Loucy (cell line): Measurements from ENCODE around the gene LARP4B.

ENCODE experiments used
- H2AFZ ChIP-seq: fragments of 200-600 bp; sonication (generic); 2 replicates; pipeline ENCODE4 v1.6.0; 2016; ENCODE audit warnings: antibody characterized with exemption, mild to moderate bottlenecking, low read length, moderate library complexity
- H3F3A ChIP-seq: fragments of 200-600 bp; 2 replicates; pipeline ENCODE4 v1.6.0; 2016; ENCODE audit warnings: antibody characterized with exemption, low read depth, mild to moderate bottlenecking
- H3K27me3 ChIP-seq: fragments of 200-600 bp; sonication (generic); 2 replicates; pipeline ENCODE4 v1.6.1; 2014; ENCODE audit warnings: low read length, mild to moderate bottlenecking; ENCODE audit not compliant: insufficient read depth, poor library complexity, severe bottlenecking
- H3K36me3 ChIP-seq: fragments of 200-600 bp; sonication (generic); 2 replicates; pipeline ENCODE4 v1.6.1; 2016; ENCODE audit warnings: low read length; ENCODE audit not compliant: insufficient read depth
- H3K4me1 ChIP-seq: fragments of 200-600 bp; sonication (generic); 2 replicates; pipeline ENCODE4 v1.5.1; 2014; ENCODE audit warnings: low read length, mild to moderate bottlenecking; ENCODE audit not compliant: insufficient read depth, poor library complexity, severe bottlenecking
- H3K4me2 ChIP-seq: fragments of 200-600 bp; sonication (generic); 2 replicates; pipeline ENCODE4 v1.6.0; 2014; ENCODE audit warnings: antibody characterized with exemption, low read length, low read depth, mild to moderate bottlenecking; ENCODE audit not compliant: poor library complexity, severe bottlenecking
- H3K4me3 ChIP-seq: fragments of 200-600 bp; sonication (generic); 2 replicates; pipeline ENCODE4 v1.5.1; 2014; ENCODE audit warnings: low read length, mild to moderate bottlenecking, mixed read lengths; ENCODE audit not compliant: poor library complexity, severe bottlenecking
- H3K79me2 ChIP-seq: fragments of 200-600 bp; sonication (generic); 2 replicates; pipeline ENCODE4 v1.6.1; 2014; ENCODE audit warnings: low read length; ENCODE audit not compliant: insufficient read depth
- H3K9ac ChIP-seq: fragments of 200-600 bp; sonication (generic); 2 replicates; pipeline ENCODE4 v1.6.0; 2014; ENCODE audit warnings: mild to moderate bottlenecking, low read depth, low read length, moderate library complexity; ENCODE audit not compliant: poor library complexity, severe bottlenecking
- H3K9me2 ChIP-seq: fragments of 200-600 bp; sonication (generic); replicated peaks from 2 replicates; pipeline ENCODE4 v1.6.1; 2016; ENCODE audit warnings: low read depth, low read length, mixed read lengths
- H3K9me3 ChIP-seq: fragments of 200-600 bp; sonication (generic); 2 replicates; pipeline ENCODE4 v1.6.1; 2014; ENCODE audit warnings: mild to moderate bottlenecking, antibody characterized with exemption, low read length, low read depth; ENCODE audit not compliant: insufficient read depth
- H4K20me1 ChIP-seq: fragments of 200-600 bp; sonication (generic); 2 replicates; pipeline ENCODE4 v1.6.0; 2014; ENCODE audit warnings: antibody characterized with exemption, low read length, mild to moderate bottlenecking; ENCODE audit not compliant: insufficient read depth, poor library complexity, severe bottlenecking
- EZH2phosphoT487 ChIP-seq: fragments of 200-600 bp; IDR thresholded peaks from 2 replicates; pipeline ENCODE4 v1.6.1; 2018; ENCODE audit warnings: antibody characterized with exemption, mild to moderate bottlenecking, moderate library complexity, borderline replicate concordance
- TF ChIP-seq, protein P1 (sequence below): fragments of 200-600 bp; sonication (generic); conservative IDR thresholded peaks from 2 replicates; pipeline ENCODE4 v1.5.1; 2014; ENCODE audit warnings: mild to moderate bottlenecking, antibody characterized with exemption, low read length

The LARP4B gene

DNA sequence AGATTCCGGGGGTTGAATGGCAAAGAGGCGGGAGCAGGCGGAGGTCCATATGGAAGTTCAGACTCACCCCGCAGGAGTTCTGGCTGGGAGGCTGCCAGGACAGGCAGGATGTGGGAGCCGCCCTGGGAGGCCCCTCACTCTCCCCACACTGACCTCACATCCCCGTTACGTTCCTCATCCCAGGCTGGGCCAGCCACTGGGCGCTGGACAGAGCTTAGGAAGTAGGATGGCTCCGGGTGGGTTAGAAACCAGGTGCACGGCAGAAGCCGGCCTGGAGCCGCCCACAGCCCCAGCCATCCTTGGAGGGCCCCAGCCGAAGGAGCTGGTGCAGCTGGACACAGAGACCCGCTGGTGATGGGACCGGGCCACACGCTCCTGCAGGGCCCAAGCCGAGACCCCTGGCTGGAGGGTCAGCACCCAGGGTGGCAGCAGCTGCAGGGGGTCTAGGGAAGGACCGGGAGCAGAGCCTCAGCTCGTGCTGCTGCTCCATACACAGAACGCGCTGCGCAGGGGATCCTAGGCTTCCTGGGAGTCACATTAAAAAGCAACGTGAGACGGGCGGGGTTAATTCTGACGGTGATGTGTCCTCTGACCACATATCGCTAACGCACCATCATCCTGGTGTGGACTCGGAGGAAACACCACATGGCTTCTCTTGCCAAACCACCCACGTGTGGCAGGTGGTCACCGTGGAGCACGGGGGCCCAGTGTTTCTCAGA, 143.4 kb downstream of the LARP4B start:
- H3K4me2 ChIP-seq: no peak overlapping the region
- H3K4me3 ChIP-seq: no peak overlapping the region
- no peaks in the 10 kb centered on the region for H3K4me1 ChIP-seq
- no peaks in the 10 kb centered on the region for H3K27me3 ChIP-seq
- no peaks in the 10 kb centered on the region for H3K79me2 ChIP-seq
- no peak overlapping the region for H2AFZ ChIP-seq
- no peak overlapping the region for H3K9ac ChIP-seq
- H3K9me3 ChIP-seq: no peaks in the 10 kb centered on the region
- H3K9me2 ChIP-seq: no peaks in the 10 kb centered on the region
- TF ChIP-seq EZH2phosphoT487: no peak
- TF ChIP-seq, protein P1, sequence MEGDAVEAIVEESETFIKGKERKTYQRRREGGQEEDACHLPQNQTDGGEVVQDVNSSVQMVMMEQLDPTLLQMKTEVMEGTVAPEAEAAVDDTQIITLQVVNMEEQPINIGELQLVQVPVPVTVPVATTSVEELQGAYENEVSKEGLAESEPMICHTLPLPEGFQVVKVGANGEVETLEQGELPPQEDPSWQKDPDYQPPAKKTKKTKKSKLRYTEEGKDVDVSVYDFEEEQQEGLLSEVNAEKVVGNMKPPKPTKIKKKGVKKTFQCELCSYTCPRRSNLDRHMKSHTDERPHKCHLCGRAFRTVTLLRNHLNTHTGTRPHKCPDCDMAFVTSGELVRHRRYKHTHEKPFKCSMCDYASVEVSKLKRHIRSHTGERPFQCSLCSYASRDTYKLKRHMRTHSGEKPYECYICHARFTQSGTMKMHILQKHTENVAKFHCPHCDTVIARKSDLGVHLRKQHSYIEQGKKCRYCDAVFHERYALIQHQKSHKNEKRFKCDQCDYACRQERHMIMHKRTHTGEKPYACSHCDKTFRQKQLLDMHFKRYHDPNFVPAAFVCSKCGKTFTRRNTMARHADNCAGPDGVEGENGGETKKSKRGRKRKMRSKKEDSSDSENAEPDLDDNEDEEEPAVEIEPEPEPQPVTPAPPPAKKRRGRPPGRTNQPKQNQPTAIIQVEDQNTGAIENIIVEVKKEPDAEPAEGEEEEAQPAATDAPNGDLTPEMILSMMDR: no peak
- no peaks in the 10 kb centered on the region for H3F3A ChIP-seq
- no peaks in the 10 kb centered on the region for H4K20me1 ChIP-seq
- no peaks in the 10 kb centered on the region for H3K36me3 ChIP-seq

DNA sequence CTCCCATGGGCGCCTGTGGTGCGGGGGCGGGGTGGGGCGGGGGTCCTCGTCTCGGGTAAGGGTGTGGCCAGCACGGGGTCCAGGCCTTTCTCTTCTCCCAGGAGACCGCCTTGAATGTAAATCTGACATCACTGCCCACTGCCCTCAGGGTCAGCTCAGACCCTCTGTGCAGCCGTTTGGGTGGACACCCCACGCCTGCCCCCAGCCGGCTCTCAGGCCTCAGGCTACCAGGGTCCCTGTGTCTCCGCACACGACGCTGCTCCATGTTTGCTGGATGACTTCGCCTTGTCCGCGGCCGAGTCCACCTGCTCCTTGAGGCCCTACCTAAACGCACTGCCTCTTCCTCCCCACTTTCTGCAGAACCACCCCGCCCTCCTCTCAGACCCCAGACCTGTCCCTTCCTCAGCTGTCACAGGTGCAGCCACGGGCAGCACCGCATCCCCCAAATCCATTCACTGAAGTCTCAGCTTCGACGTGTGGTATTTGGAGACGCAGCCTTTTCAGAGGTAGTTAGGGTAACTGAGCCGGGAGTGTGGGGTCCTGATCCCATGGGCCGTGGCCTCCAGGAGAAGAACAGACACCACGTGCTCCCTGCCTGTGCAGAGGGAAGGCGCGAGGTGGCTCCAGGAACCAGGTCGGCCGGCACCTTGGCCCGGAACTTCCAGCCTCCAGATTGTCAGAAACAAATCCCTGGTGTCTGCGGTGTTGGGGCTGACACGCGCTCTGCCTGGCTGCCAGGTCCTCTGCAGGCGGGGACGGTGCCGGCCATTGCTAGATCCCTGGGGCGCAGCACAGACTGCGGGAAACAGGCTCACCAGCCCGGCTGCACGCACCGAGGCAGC, 144.7 kb downstream of the LARP4B start:
- Histone ChIP-seq H3K36me3 (no peaks in the 10 kb centered on the region), H3F3A (no peaks in the 10 kb centered on the region), H3K9me3 (no peaks in the 10 kb centered on the region), H3K9me2 (no peaks in the 10 kb centered on the region), H3K9ac (no peak overlapping the region), H2AFZ (no peak overlapping the region), H3K4me3 (no peak overlapping the region), H4K20me1 (no peaks in the 10 kb centered on the region), H3K79me2 (no peaks in the 10 kb centered on the region), H3K27me3 (no peaks in the 10 kb centered on the region), H3K4me2 (no peak overlapping the region), H3K4me1 (no peaks in the 10 kb centered on the region)
- TF ChIP-seq, protein P1: no peak
- TF ChIP-seq EZH2phosphoT487: no peak

DNA sequence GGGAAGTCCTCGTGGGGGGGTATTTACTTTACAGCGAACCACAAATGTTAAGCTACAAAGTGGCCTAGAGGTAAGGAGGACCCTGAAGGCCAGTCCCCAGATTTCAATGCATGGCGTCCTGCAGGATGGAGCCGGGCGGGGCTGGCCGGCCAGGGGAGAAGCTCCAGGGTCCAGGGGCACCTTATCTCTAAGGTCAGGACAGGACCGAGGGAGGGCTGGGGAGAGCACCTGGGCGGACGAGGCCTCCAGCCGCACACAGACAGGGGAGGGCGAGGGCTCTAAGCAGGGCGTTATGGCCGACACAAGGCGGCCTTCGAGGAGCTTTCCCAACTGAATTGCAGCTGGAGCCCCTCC, 145.7 kb downstream of the LARP4B start:
- no peaks in the 10 kb centered on the region for H3K9me3 ChIP-seq
- no peaks in the 10 kb centered on the region for H3K79me2 ChIP-seq
- no peak overlapping the region for H3K4me3 ChIP-seq
- no peaks in the 10 kb centered on the region for H3K27me3 ChIP-seq
- no peaks in the 10 kb centered on the region for H3F3A ChIP-seq
- no peak overlapping the region for H2AFZ ChIP-seq
- no peak overlapping the region for H3K9ac ChIP-seq
- no peak overlapping the region for H3K4me2 ChIP-seq
- H3K36me3 ChIP-seq: no peaks in the 10 kb centered on the region
- TF ChIP-seq, protein P1: no peak
- TF ChIP-seq EZH2phosphoT487: no peak
- no peaks in the 10 kb centered on the region for H3K9me2 ChIP-seq
- H4K20me1 ChIP-seq: no peaks in the 10 kb centered on the region
- H3K4me1 ChIP-seq: no peaks in the 10 kb centered on the region
